TTC549 (cell line): ENCODE data around the gene DLEC1.

Source experiments
- FAIRE-seq: peaks from 2 replicates; lab custom pipeline; 2012; peaks lifted over from hg19 to GRCh38; lab: Jason Lieb, UNC

DLEC1 gene

DNA sequence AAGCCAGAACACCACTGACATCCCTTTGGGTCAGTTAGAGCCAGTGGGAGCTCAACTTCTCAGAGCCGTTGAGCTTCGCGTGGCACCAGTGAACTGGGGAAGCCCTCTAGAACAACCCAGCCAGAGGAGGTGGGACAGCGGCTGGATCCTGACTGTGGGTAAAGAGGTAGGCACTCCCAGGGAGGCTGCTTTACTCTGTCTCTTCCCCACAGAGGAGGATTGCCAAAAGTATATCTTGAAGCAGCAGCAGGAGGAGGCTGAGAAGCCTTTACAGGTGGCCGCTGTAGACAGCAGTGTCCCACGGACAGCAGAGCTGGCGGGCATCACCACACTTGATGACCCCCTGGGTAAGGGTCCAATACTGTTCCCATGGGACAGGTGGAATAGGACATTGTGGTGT, 100.6 kb downstream of the DLEC1 start:
- no peak for FAIRE-seq

DNA sequence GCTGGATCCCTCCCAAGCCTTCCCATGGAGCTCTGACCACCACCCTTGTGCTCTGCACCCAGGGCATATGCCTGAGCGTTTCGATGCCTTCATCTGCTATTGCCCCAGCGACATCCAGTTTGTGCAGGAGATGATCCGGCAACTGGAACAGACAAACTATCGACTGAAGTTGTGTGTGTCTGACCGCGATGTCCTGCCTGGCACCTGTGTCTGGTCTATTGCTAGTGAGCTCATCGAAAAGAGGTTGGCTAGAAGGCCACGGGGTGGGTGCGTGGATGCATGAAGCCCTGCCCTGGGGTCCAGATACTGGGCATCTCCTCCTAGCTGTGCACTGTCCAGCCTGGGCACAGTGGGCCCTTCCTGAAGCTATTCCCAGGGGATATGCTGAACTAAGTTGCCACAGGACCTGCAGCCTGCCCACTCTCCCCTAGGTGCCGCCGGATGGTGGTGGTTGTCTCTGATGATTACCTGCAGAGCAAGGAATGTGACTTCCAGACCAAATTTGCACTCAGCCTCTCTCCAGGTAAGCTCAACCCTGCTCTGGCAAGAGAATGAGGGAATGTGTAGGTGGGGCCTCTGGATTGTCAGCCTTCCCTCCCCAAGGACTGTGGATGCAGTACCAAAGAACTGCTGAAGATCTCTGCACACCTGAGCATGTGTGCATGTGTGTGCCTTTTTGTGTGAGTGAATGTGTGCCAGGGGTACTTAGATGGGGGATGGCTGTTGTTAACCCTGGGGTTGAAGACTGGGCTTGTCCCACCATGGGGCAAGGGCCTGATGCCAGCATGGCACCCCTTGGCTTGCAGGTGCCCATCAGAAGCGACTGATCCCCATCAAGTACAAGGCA, 101.5 kb downstream of the DLEC1 start:
- no peak for FAIRE-seq

DNA sequence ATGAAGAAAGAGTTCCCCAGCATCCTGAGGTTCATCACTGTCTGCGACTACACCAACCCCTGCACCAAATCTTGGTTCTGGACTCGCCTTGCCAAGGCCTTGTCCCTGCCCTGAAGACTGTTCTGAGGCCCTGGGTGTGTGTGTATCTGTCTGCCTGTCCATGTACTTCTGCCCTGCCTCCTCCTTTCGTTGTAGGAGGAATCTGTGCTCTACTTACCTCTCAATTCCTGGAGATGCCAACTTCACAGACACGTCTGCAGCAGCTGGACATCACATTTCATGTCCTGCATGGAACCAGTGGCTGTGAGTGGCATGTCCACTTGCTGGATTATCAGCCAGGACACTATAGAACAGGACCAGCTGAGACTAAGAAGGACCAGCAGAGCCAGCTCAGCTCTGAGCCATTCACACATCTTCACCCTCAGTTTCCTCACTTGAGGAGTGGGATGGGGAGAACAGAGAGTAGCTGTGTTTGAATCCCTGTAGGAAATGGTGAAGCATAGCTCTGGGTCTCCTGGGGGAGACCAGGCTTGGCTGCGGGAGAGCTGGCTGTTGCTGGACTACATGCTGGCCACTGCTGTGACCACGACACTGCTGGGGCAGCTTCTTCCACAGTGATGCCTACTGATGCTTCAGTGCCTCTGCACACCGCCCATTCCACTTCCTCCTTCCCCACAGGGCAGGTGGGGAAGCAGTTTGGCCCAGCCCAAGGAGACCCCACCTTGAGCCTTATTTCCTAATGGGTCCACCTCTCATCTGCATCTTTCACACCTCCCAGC, 102.4 kb downstream of the DLEC1 start:
- no peak for FAIRE-seq

DNA sequence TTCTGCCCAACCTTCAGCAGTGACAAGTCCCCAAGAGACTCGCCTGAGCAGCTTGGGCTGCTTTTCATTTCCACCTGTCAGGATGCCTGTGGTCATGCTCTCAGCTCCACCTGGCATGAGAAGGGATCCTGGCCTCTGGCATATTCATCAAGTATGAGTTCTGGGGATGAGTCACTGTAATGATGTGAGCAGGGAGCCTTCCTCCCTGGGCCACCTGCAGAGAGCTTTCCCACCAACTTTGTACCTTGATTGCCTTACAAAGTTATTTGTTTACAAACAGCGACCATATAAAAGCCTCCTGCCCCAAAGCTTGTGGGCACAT, 102.9 kb downstream of the DLEC1 start:
- no peak for FAIRE-seq

DNA sequence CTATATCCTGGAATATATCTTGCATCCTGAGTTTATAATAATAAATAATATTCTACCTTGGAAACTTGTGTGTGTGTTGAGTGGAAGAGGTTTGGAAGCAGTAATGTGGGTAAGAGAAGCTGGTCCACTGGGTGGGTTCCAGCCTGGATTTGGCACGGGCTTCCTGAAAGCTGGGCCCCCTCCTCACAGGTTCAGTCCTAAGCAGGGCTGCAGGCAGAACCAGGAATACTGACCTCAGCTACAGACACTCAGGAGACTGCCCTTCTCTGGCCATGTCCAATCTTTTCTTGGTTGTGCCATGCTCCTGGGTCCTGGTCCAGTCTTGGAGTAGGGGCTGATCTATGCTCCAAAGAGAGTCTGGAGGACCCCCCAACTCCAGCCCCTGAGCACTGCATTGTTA, 104.0 kb downstream of the DLEC1 start:
- no peak for FAIRE-seq

DNA sequence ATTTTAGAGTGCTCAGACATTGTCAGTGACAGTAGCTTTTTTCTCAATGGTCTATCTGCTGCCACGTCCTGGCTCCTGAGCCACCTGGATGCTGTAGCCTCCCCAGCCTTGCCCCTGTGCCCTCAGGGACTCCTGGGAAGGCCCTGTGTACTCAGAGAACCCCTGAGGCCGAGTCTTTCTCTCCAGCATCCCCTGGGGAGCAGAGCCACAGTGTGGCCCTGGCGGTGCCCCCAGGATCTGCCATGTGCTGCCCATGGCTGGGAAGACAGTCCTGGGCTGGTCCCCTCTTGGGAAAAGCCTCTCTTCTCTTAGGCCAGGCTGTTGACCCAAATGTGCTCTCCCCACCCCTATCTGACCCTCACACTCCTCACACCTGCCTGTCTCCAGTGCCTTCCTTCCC, 104.5 kb downstream of the DLEC1 start:
- FAIRE-seq = no peak

DNA sequence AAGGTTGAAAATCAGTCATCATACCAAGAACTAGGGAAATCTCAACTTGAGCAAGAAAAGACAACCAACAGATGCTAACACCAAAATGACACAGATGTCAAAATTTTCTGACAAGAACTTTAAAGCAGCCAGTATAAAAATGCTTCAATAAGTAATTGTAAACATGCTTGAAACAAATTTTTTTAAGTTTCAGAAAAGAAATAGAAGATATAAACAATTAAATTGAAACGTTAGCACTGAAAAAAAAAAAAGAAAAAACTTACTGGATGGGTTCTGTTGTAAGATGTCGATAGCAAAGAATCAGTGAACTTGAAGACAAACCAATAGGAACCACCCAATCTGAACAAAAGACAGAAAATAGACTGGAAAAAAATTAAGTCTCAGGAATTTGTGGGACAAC, 107.5 kb downstream of the DLEC1 start:
- FAIRE-seq = no peak

DNA sequence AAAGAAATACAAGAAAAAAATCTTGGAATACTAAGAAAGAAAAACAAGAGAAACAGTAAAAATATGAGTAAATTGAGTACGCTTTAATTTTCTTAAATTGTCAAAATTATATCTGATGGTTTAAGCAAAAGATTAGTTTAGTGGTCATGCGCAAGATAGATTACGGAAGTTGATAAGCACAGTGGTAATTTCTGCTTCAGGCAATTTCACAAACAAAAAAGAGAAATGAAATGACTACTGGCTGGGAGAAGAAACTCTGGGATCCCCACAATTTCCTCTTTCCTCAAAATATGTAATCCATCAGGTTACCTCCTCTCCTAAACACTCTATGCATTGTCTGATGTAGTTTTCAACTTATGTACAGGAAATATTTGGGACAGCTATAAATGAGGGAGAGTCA, 108.4 kb downstream of the DLEC1 start:
- no peak for FAIRE-seq

DNA sequence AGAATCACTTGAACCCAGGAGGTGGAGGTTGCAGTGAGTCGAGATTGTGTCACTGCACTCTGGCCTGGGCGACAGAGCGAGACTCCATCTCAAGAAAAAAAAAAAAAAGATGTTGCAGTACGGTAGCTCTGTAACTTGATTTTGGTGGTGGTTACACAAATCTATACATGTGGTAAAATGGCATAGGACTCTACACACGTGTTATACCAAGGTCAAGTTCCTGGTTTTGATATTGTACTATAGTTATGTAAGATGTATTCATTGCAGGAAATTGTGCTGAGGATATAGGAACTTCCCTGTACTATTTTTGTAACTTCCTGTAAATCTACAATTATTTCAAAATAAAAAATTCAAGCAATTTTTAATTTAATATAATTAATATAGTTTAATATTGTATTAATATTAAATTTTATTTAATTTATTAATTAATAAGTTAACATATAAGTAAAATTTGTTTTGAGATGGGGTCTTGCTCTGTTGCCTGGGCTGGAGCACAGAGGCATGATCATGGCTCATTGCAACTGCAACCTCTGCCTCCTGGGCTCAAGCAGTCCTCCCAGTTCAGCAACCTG, 109.4 kb downstream of the DLEC1 start:
- no peak for FAIRE-seq

DNA sequence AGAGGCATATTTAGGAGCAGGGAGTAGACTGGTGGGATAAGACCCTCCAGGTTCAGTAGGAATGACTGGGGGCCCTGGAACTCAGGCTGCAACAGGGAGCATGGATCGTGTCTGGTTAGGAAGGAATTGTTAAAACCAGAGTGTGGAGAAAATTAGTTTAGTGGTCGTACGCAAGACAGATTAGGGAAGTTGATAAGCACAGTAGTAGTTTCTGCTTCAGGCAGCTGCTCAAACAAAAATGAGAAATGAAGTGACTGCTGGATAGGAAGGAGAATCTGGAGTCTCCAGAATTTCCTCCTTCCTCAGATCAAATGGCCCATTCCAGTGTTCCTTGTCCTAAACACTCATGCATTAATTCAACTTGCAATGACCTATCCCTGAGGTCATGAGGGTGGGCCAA, 110.7 kb downstream of the DLEC1 start:
- no peak for FAIRE-seq

DNA sequence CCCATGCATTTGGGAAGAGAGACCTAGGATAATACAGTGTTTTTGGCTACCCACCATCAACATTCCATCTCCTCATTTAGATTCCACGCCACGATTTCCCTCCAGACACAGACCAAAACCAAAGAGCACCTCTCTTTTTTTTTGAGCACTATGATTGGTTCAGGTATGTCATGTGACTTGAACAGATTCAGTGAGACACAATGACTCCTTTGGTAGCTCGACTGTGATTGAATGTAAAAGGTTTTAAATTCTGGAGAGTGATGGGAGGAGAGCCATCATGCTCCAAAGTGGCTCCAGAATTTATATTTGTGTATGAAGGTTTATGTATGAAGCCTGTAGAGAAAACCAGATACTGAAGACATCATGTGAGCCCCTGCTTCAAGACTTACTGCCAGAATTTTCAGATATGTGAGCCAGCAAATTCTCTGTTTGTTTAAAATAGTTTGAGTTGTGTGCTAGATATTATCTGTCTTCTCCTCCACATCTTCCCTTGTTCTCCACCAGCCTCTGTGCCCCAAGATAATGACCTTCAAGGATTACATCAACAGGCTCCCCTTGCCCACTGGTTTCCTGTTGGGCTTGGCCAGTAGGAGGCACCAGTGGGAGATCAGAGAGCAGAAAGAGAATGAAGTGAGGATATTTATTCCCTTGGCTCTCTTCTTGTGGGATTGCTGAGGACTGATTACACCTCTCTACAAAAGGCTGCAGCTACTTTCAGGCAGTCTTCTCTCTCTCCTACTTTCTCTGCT, 111.9 kb downstream of the DLEC1 start:
- FAIRE-seq = no peak

DNA sequence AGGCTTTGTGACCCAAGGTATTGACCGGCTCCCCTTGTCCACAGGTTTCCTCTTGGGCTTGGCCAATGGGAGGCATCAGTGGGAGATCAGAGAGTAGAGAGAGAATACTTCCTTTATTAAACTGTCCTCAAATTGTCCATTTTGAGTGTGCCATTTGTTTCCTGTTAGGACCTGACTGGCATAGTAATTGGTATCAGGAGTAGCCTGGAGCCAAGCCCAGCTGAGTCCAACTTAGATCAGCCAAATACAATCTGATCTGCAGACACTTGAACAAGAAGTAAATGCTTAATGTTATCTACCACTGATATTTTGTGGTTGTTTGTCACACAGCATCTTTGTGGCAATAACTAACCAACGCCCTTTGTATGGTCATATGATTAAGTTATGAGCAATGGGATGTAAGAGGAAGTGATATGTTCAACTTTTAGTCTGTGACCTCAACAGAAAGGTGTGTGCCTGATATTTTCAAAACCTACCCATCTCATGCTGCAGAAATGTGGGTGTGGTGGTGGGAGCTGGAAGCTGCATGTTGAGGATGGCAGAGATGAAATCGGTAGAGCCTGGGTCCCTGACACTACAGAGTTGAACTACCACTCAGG, 112.8 kb downstream of the DLEC1 start:
- no peak for FAIRE-seq

DNA sequence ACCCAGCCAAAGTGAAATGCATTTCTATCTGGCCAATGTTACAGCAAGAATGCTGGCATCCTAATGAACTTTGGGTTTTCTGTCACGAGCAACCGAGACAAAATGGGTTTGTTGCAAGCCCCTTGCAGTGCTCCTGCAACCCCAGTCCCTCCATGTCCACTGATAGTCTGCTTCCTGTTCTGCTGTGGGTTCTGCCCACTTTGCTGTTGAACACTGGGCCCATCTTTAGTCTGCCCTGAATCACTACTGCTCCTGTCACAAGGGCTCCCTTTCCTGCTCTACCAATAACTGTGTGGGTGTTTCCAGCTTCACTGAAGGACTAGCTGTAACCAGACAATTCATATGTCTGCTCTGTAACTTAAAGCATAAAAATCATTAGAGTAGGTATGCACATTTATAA, 113.6 kb downstream of the DLEC1 start:
- no peak for FAIRE-seq

DNA sequence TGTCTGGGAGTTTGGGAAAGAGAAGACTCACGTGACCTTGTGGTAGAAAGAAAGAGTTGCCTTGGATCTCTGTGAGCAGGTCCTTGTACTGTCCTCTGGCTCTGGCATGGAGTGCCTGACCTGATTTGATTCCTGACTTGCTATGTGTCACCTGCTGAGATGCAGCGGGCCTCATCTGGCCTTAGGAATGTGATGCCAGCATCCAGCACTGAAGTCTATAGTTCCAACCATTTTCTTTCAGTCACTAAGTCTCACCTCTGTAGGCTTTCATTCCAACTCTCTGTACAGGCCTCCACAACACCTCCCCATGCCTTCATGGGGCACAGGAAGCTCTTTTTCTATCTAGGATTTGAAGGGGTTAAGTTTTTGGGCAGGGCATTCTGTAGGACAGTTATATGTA, 114.2 kb downstream of the DLEC1 start:
- FAIRE-seq = no peak

DNA sequence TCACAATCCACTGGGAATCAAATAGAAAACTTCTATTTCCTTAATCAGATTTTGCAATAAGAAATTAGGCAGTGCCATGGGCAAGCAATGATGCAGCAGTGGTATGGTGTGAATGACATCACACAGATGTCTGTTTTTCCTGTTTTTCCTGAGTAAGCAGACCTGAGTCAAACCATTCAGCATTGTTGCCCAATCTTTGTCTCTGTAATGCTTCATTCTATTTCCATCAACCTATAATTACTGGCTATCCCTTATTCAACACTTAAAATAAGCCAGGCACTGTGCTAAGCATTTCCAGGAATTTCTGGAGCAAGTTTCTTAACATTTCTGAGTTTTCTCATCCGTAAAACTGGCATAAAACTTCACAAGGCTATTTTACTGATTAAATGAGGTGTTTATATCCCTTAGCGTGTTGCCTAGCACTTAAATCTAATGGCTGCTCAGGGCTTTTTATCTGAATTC, 115.1 kb downstream of the DLEC1 start:
- FAIRE-seq = no peak

DNA sequence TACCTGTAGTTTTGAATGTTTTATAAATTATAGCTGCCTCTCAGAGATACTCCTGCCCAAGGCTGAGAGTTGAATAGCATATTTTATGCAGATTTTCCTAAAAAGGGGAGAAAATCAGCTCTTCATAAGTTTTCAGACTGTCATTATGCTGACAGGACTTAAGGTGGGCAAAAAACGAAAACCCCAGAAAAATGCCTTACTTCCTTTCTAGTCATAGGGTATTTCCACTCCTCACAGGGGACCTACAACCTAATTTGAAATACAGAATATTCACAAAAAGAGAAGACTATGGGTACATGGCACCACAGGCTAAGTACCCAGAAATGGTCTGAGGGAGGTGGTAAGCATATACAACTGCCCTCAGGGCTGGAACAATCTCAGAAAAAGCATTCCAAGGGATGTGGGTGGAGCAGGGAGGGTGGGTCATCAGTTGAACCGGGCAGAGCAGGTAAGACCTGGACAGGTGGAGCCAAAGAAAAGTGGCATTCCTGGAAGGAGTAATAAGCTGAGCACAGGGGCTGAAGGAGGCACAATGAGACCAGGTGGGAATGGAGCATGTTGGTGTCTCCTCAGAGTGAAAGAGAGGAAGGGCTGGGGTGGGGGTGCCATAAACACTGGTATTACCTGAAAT, 115.7 kb downstream of the DLEC1 start:
- no peak for FAIRE-seq

DNA sequence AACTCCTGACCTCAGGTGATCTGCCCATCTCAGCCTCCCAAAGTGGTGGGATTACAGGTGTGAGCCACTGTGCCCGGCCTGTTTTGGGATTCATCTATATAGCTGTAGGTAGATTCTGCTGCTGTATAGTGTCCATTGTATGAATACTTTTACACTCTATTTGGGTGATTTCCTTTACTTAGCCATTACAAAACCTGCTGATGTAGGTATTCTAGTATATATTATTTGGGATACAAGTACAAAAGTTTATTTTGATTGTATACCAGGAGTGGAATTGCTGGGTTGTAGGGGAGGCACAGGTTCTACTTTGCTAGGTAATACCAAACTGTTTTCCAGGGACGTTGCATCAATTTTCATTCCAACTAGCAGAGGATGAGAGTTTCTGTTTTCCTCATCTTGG, 116.8 kb downstream of the DLEC1 start:
- no peak for FAIRE-seq

DNA sequence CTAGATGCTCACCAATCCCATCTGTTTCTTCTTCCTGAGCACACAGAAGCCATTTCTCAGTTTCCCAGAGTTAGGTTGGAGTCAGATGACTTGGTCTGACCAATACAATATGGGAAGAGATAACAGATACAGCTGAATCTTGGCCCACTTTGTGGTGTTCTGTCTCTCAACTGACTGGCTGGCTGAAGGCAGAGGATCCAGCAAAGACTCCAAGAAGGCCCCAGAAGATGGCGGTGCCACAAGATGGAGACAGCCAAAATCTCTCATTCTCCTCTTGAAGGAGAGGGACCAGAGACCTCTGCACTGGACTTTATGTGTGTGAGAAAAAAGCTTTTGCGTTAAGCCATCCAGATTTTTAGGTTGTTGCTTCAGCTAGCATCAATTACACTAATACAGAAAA, 118.1 kb downstream of the DLEC1 start:
- FAIRE-seq = no peak

DNA sequence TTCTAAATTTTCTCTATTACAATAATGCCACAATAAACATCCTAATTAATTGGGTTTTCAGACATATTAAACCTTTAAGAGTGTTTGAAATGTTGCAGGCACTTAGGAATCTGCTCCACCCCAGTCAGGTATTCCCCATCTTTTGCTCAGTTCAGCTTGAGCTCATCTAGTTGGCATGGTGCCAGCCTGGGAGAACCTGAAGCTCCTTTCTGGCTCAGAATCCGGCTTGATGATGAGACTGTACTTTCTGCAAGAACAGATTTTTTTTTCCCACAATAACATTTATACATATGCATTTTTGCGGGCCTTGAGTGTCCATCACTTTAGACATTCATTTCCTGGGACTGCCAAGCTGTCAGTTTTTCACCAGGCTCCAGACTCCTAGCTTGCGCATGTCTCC, 118.6 kb downstream of the DLEC1 start:
- FAIRE-seq = no peak

DNA sequence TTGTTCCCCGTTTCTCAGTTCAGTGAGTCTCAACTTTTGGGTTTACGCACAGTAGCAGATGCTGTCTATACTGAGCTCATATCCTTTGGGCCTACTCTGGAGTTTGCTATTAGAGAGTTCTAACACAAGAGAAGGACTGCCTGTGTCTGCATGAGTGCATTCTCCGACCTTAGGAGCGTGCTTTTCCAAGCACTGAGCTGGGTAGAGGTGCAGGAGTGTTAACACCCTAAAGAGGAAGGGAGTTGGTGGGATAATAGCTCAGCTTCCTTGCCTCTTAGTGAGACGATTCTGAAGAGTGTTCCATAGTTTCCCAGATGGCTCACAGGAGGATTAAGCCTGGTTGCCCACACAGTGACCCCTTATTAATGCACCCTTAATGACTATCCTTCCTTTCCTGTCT, 119.5 kb downstream of the DLEC1 start:
- no peak for FAIRE-seq

DNA sequence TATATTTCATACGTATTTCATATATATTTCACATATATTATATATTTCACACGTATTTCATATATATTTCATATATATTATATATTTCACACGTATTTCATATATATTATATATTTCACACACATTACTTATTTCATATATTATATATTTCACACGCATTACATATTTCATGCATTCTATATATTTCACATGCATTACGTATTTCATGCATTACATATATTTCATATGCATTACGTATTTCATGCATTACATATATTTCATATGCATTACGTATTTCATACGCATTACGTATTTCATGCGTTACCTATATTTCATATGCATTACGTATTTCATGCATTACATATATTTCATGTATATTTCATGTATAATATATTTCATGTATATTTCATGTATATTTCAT, 121.7 kb downstream of the DLEC1 start:
- FAIRE-seq = peak; percentile 5
